Right atrium auricular region (tissue), 2 donors: Measurements from ENCODE around the gene TBC1D16. TPM values are rescaled to one million over a fixed set of nuclear protein-coding genes. Genes with fewer than 3 reads are reported as not detected.

Experiments used
- DNase-seq: peaks from one replicate; pipeline ENCODE4 v3.0.0-alpha.2; 2019; ENCODE audit warnings: low spot score
- H3K27ac ChIP-seq, 2 donors: fragments of 200-600 bp; sonication (generic); 1 replicate in 1 of 2; 2 replicates in 1 of 2; pipeline ENCODE4 v1.5.1; 2016 to 2019
- H3K27me3 ChIP-seq, 2 donors: fragments of 200-600 bp; sonication (generic); one replicate each; pipeline versions ENCODE4 v1.5.1 to v1.6.0; 2017 to 2019
- H3K36me3 ChIP-seq: fragments of 200-600 bp; sonication (generic); one replicate; pipeline ENCODE4 v1.5.1; 2016
- H3K4me1 ChIP-seq, 2 donors: fragments of 200-600 bp; sonication (generic); one replicate each; pipeline versions ENCODE4 v1.5.1 to v1.6.0; 2017 to 2019
- H3K4me3 ChIP-seq, 2 donors: fragments of 200-600 bp; sonication (generic); 1 replicate in 1 of 2; 2 replicates in 1 of 2; pipeline ENCODE4 v1.5.1; 2017 to 2019; ENCODE audit warnings: mild to moderate bottlenecking in 1 of 2, moderate library complexity in 1 of 2
- H3K9me3 ChIP-seq, 2 donors: fragments of 200-600 bp; sonication (generic); one replicate each; pipeline ENCODE4 v1.5.1; 2019
- CTCF ChIP-seq, 2 donors: fragments of 200-600 bp; sonication (generic); IDR thresholded peaks; one replicate each; pipeline ENCODE4 v1.5.1; 2019; ENCODE audit warnings: antibody characterized with exemption in 2 of 2
- total RNA-seq, 2 donors: library from RNA; depleted of rRNA; stranded (reverse); fragments of >200 nt; gene quantifications; one replicate each; pipeline ENCODE4 v1.1.0, GENCODE V29; 2016

TBC1D16 gene
- total RNA-seq, 2 donors from 2014 or later: 9.8 to 19.4 TPM

DNA sequence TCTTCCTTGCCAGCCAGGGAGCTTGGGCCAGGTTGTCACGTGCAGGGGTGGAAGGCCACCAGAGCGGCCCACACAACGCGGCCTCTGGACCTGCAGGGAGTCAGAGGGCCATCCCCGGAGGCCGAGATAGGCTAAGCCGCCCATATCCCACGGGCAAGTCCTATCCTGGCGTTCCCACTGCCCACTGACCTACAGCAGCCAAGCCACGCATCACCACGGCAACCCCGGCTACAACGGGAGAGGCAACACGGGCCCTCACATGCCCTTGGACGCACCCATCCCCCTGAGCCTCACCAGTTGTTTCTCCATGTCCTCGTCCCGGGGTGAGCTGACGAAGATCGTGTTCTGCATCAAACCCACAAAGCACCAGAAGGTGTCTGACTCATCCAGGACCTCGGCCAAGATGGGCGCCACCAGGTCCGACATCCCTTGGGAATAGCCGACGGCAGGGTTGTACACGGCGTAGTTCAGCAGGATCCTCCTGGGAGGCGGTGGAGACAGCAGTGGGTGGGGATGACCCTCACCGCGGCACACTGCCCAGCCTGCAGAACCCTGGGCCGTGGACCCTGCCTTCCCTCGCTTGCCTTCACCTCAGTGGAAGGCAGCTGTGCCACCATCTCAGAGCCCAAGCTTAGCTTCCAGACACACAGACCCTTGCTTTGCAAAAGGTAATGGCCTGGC, 88.2 kb downstream of the TBC1D16 start:
- Histone ChIP-seq H3K9me3 (no peaks in the 10 kb centered on the region), H3K4me3 (no peak overlapping the region), H3K27me3 (no peaks in the 10 kb centered on the region), H3K36me3 (peaks cover 39% of the 10 kb centered on the region), H3K4me1 (peaks cover 0 to 20% of the 10 kb centered on the region in 2 donors), H3K27ac (no peak overlapping the region)
- TF ChIP-seq CTCF (IDR thresholded peaks at IDR 0.05): no peak
- no peak for DNase-seq

DNA sequence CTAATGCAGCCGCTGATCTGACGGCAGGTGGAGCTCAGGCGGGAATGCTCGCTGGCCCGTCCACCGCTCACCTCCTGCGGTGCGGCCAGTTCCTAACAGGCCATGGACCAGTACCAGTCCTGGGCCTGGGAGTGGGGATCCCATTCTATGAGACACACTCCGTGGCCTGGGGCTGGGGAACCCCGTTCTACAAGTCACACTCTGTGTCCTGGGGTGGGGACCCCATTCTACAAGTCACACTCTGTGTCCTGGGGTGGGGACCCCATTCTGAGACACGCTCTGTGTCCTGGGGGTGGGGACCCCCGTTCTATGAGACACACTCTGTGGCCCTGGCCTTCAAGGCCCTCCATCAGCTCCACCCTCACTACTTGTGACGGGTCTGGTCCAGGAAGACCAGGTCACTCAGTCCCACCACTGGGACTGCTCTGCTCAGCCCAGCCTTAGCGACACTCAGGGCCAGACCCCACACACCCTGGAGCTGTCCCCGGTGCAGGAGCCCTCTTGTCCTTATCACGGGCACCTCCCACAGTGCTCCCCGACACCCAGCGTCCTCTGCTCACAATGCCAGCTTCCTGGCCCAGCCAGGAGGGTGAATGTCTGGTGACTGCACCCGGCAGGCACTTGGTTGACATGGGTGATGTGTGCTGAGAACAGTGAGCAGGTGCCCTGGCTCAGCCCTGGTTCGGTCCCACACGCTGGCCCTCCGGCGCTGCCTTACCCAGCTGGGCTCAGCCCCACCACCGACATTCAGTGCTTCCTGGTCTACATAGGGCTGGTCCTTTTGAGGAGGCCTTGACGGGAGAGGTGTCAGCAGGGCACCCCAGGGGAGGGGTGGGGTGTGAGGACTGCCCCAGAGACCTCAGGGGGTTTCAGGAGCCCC, 89.1 kb downstream of the TBC1D16 start:
- peaks cover 39% of the 10 kb centered on the region for H3K36me3 ChIP-seq
- no peak for TF ChIP-seq CTCF (IDR thresholded peaks at IDR 0.05)
- peaks cover 0 to 11% of the 10 kb centered on the region in 2 donors for H3K4me1 ChIP-seq
- no peak overlapping the region for H3K4me3 ChIP-seq
- no peak overlapping the region for H3K27ac ChIP-seq
- no peaks in the 10 kb centered on the region for H3K27me3 ChIP-seq
- H3K9me3 ChIP-seq: no peaks in the 10 kb centered on the region
- no peak for DNase-seq

- DNase-seq: no peak
- H3K36me3 ChIP-seq: peaks cover 39% of the 10 kb centered on the region
- TF ChIP-seq CTCF (IDR thresholded peaks at IDR 0.05): no peak
Measured at GRCh38 chr17:79945591-79946255, 89.9 kb downstream of the TBC1D16 start.

GRCh38 chr17:79944821-79945391, 90.8 kb downstream of the TBC1D16 start:
- Histone ChIP-seq H3K4me1 (peaks cover 0 to 3% of the 10 kb centered on the region in 2 donors), H3K36me3 (peaks cover 39% of the 10 kb centered on the region), H3K4me3 (no peak overlapping the region), H3K27me3 (no peaks in the 10 kb centered on the region), H3K9me3 (no peaks in the 10 kb centered on the region), H3K27ac (no peak overlapping the region)
- no peak for TF ChIP-seq CTCF (IDR thresholded peaks at IDR 0.05)
- DNase-seq: no peak

More at GRCh38 chr17:79945591-79946255, 89.9 kb downstream of the TBC1D16 start:
- H3K9me3 ChIP-seq: no peaks in the 10 kb centered on the region
- peaks cover 0 to 4% of the 10 kb centered on the region in 2 donors for H3K4me1 ChIP-seq
- no peak overlapping the region for H3K27ac ChIP-seq
- H3K4me3 ChIP-seq: no peak overlapping the region
- no peaks in the 10 kb centered on the region for H3K27me3 ChIP-seq

DNA sequence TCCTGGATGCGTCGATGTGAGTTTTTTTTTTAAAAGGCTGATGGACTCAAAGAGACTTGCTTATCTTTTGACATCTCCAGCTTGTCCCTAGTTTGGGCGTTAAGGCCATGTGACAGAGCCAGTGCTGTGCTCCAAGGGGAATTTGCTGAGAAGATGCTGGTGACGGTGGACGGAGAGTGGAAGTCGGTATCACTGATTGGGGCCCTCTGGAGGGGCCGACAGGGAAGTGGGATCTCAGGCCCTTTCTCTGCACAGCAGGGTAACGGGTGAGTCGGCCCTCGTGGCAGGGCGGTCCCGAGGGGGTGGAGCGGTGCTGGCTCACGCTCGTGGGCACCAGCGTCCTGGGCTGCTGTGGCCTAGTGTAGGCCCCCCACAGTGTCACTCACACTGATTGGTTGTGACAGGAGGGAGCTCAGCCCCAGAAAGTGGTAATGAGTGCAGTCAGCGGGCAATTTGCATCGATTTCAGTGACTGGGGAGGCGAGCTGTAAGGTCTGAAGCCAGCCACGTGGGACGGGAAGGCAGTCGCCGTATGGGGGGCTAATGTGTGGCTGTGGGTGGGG, 91.3 kb downstream of the TBC1D16 start:
- TF ChIP-seq CTCF (IDR thresholded peaks at IDR 0.05): no peak
- Histone ChIP-seq H3K9me3 (no peaks in the 10 kb centered on the region), H3K4me3 (no peak overlapping the region), H3K27me3 (no peaks in the 10 kb centered on the region), H3K4me1 (peaks cover 0 to 3% of the 10 kb centered on the region in 2 donors), H3K36me3 (peaks cover 37% of the 10 kb centered on the region), H3K27ac (no peak overlapping the region)
- DNase-seq: no peak
